ENCODE measurements around the gene STON2.

- TF ChIP-seq ZNF274 (IDR thresholded peaks at IDR 0.05; ENCODE audit: low read depth, low read length) (no peak), YY1 (IDR thresholded peaks at IDR 0.05; ENCODE audit: insufficient read depth, insufficient read length) (no peak)
These were observed 95.1 kb downstream of the STON2 start for GRCh38 chr14:81305065-81305464.

All from NT2/D1 (cell line).